Naive thymus-derived CD8-positive, alpha-beta T cell (primary cell): Measurements from ENCODE around the gene CCDC38. TPM values are rescaled to one million over a fixed set of nuclear protein-coding genes. Genes with fewer than 3 reads are reported as not detected.
A peak's percentile ranks its signal among the peaks of the same experiment; 100 is the strongest.

Experiments used
- ATAC-seq, 2 donors: fragments of 150-1000 bp; cut with Tn5 transposase in 1 of 2; sonication (Bioruptor Pico), chemical (Tn5 transposase) in 1 of 2; 1 replicate in 1 of 2; 2 replicates in 1 of 2; pipeline ENCODE4 v1.10.0; 2021; ENCODE audit warnings: mild to moderate bottlenecking in 2 of 2, moderate library complexity in 2 of 2
- POLR2A ChIA-PET: fragments of 350-600 bp; sonication (Branson Sonifier 250); formaldehyde crosslinking; loops from one replicate; lab custom pipeline; 2021; ENCODE audit warnings: antibody characterized with exemption; lab: Charles Lee
- DNase-seq, 10 donors: peaks; one replicate each; pipeline versions ENCODE4 v3.0.0 to v3.0.0-alpha.2; 2020 to 2022
- H3K27ac Mint-ChIP-seq, 10 donors: one replicate each; pipeline ENCODE4 v1.8.0; 2020 to 2022; ENCODE audit warnings: mild to moderate bottlenecking in 10 of 10, mixed read lengths in 10 of 10, moderate library complexity in 4 of 10, inconsistent platforms in 1 of 10
- H3K27me3 Mint-ChIP-seq, 5 donors: one replicate each; pipeline ENCODE4 v1.8.0; 2021 to 2022; ENCODE audit warnings: mixed read lengths in 5 of 5
- H3K36me3 Mint-ChIP-seq, 3 donors: one replicate each; pipeline ENCODE4 v1.8.0; 2020 to 2022; ENCODE audit warnings: mixed read lengths in 3 of 3, mild to moderate bottlenecking in 2 of 3, inconsistent platforms in 1 of 3
- H3K4me1 Mint-ChIP-seq, 4 donors: one replicate each; pipeline ENCODE4 v1.8.0; 2021 to 2022; ENCODE audit warnings: mixed read lengths in 4 of 4
- H3K4me3 Mint-ChIP-seq, 10 donors: one replicate each; pipeline ENCODE4 v1.8.0; 2020 to 2022; ENCODE audit warnings: mild to moderate bottlenecking in 10 of 10, mixed read lengths in 10 of 10, moderate library complexity in 6 of 10, inconsistent platforms in 1 of 10
- H3K9me3 Mint-ChIP-seq, 9 donors: one replicate each; pipeline ENCODE4 v1.8.0; 2020 to 2022; ENCODE audit warnings: mixed read lengths in 9 of 9, mild to moderate bottlenecking in 3 of 9, inconsistent platforms in 1 of 9, moderate library complexity in 1 of 9
- polyA plus RNA-seq, 3 donors: library from polyadenylated mRNA; unstranded; fragments of 300-500 nt; fragmentation: Illumina TruSeq; gene quantifications; one replicate each; pipeline ENCODE4 v1.2.3, GENCODE V29; 2021
- total RNA-seq, 8 experiments: library from RNA in 2 of 8; stranded (reverse) in 2 of 8; gene quantifications; one replicate each; pipeline ENCODE4 v1.2.3 and lab custom pipeline; 2021 to 2026

CCDC38 gene
- total and polyA plus RNA-seq, 5 experiments from 2014 or later = 0.39 to 0.88 TPM; not detected in 3

DNA sequence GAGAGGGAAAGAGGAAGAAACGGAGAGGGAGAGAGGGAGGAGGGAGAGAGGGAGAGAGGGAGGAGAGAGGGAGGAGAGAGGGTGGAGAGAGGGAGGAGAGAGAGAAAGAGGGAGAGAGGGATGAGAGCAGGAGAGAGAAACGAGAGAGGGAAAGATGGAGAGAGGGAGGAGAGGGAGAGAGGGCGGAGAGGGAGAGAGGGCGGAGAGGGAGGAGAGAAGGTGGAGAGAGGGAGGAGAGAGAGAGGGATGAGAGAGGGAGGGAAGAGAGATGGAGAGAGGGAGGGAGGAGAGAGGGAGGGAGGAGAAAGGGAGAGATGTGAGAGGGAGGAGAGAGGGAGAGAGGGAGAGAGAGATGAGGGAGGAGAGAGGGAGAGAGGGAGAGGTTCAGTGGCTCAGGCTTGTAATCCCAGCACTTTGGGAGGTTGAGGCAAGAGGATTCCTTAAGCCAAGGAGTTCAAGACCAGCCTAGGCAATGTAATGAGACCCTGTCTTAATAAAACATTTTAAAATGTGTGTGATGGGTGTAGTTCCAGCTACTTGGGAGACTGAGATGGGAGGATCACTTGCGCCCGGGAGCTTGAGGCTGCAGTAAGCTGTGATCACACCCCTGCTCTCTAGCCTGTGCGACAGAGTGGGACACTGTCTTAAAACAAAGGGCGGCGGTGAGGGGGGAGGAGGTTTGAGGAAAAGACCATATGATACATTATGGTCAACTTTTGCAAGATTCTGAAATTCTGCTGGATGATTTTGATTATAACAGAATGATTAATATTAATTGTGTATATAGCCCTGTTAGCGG lies 105.0 kb downstream of the CCDC38 start:
- DNase-seq (no peak), ATAC-seq (peak in 1 of 2 donors; percentile 14)
- peaks cover 4 to 8% (median 6%) of the 10 kb centered on the region in 4 donors for H3K4me1 Mint-ChIP-seq
- peaks cover 0 to 1% (median 0%) of the 10 kb centered on the region in 9 donors for H3K9me3 Mint-ChIP-seq
- POLR2A ChIA-PET = no interaction called here
- H3K27me3 Mint-ChIP-seq = peaks cover 4 to 17% (median 9%) of the 10 kb centered on the region in 5 donors
- H3K27ac Mint-ChIP-seq = peak overlapping the region in 1 of 10 donors; percentile 8
- H3K4me3 Mint-ChIP-seq = peak overlapping the region in 3 of 10 donors; percentile 12 to 67 (median 67)
- no peaks in the 10 kb centered on the region for H3K36me3 Mint-ChIP-seq

DNA sequence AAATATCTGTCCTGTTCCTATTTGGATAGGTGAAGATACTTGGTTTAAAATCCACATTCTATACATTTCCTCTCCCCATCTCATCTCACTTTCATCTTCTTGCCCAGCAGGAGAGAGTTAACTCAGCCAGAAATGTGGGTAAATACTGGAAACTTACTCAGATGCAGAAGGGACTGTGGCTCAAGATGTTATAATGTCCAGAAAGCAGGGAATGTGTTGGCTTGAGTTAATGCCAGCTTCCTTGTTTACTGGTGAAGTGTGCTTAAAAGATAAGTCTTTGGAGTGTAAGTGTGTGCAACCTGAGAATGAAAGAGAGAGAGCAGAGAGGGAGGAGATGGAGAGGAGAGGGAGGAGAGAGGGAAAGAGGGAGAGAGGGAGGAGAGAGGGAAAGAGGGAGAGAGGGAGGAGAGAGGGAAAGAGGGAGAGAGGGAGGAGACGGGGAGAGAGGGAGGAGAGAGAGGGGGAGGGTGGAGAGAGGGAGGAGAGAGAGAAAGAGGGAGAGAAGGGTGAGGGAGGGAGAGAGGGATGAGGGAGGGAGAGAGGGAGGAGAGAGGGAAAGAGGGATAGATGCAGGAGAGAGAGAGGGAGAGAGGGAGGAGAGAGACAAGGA lies 105.7 kb downstream of the CCDC38 start:
- POLR2A ChIA-PET = no interaction called here
- H3K27me3 Mint-ChIP-seq = peaks cover 4 to 23% (median 11%) of the 10 kb centered on the region in 5 donors
- no peak overlapping the region for H3K4me3 Mint-ChIP-seq
- no peak for ATAC-seq
- H3K27ac Mint-ChIP-seq = no peak overlapping the region
- H3K36me3 Mint-ChIP-seq = no peaks in the 10 kb centered on the region
- H3K9me3 Mint-ChIP-seq = peaks cover 0 to 1% (median 0%) of the 10 kb centered on the region in 9 donors
- peaks cover 4 to 8% (median 6%) of the 10 kb centered on the region in 4 donors for H3K4me1 Mint-ChIP-seq
- no peak for DNase-seq

DNA sequence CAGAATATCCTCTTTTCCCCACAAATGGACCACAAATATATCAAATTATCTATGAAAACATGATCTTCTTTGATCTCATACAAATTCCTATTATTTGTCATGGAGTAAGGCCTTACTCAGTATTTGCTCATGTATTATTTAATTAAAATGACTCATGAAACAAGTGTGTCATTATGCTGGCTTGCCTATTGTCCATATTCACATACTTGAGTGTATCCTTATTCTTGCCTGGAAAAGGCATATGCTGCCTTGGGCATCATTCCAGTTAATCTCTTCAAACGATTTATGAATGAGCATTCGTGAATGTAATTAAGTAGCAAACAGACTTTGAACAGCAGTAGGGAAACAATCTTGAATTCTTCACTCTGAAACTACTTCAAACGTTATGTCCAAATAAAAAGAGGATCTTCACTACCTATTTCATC lies 106.2 kb downstream of the CCDC38 start:
- Mint-ChIP-seq H3K9me3 (peaks cover 0 to 1% (median 0%) of the 10 kb centered on the region in 9 donors), H3K36me3 (no peaks in the 10 kb centered on the region), H3K27me3 (peaks cover 4 to 24% (median 15%) of the 10 kb centered on the region in 5 donors), H3K4me1 (peaks cover 4 to 8% (median 6%) of the 10 kb centered on the region in 4 donors), H3K27ac (no peak overlapping the region), H3K4me3 (no peak overlapping the region)
- POLR2A ChIA-PET = no interaction called here
- DNase-seq = no peak
- ATAC-seq = no peak

DNA sequence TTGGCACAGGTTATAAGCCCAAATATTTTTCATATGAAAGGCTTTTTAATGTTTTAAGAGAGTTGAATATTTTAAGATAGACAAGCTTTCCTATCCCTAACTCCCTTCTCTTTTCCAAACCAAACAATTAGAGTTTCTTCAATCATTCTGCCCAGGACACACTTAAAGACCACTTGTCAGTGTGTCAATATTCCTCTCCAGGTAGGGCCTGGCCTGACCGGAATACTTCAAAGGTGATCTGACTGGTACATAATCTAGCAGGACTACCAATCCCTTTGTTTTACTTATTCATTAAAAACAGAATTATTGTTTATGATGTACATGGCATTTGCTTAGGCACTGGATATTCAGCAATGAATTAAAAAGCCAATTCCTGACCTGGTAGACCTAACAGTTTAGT lies 107.8 kb downstream of the CCDC38 start:
- ATAC-seq (no peak), DNase-seq (no peak)
- peaks cover 5 to 34% (median 21%) of the 10 kb centered on the region in 5 donors for H3K27me3 Mint-ChIP-seq
- POLR2A ChIA-PET = no interaction called here
- H3K9me3 Mint-ChIP-seq = peaks cover 0 to 1% (median 0%) of the 10 kb centered on the region in 9 donors
- no peaks in the 10 kb centered on the region for H3K36me3 Mint-ChIP-seq
- H3K4me1 Mint-ChIP-seq = peaks cover 4 to 8% (median 6%) of the 10 kb centered on the region in 4 donors
- H3K27ac Mint-ChIP-seq = no peak overlapping the region
- H3K4me3 Mint-ChIP-seq = no peak overlapping the region

DNA sequence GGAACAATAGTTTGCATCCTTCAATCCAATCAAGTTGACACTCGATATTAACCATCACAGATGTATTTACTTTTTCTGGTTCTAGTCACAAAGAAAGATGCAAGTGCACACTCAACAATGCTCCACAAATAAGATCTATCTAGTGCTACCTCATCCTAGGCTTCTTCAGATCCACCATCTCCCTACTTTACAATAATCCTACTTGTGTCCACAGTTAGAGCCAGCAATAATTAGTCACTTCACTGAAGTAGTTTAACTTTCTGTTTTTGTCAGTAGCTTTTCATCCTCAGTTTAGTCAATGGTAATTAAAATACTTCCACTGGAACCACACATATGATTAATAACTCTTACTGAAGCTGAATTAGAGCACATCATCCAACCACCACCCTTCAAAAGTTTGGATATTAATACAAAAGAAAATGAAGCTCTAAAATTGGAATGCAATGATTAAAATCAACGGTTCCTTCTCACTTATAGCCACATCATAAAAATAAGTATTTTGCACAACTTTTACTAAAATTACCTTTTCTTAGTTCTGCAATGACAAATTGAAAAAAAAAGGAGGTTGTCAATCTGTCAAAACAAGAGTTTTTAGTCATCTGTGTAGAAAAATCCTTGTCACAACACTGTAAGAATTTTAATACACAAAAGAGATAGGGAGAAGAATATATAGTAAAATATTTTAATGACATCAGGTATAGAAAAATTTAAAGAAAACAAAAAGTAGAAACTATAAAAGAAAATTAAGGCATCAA lies 111.9 kb downstream of the CCDC38 start:
- no peak overlapping the region for H3K4me3 Mint-ChIP-seq
- POLR2A ChIA-PET = no interaction called here

DNA sequence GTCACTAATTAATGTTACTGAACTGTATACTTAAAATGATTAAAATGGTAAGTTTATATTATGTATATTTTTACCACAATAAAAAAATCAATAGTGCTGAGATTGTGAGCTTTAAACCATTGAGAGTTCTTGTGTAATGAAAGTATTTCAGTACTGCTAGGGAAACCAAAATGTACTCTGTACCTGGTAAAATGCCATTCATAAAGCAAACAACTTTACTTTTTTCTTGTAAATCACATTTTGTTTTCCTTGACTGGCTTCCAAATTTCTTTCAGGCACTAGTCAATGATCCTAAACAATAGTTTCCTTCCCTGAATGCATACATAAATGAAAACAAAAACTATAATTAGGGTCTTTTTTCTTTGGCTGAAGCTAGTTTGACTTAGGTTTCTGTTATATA lies 113.0 kb downstream of the CCDC38 start:
- H3K4me3 Mint-ChIP-seq = no peak overlapping the region
- no peaks in the 10 kb centered on the region for H3K4me1 Mint-ChIP-seq
- DNase-seq (no peak), ATAC-seq (no peak)
- no peaks in the 10 kb centered on the region for H3K36me3 Mint-ChIP-seq
- no peaks in the 10 kb centered on the region for H3K9me3 Mint-ChIP-seq
- peaks cover 1 to 31% (median 11%) of the 10 kb centered on the region in 5 donors for H3K27me3 Mint-ChIP-seq
- POLR2A ChIA-PET = no interaction called here
- no peak overlapping the region for H3K27ac Mint-ChIP-seq

More for the DNA sequence above, 111.9 kb downstream of the CCDC38 start:
- peaks cover 1 to 31% (median 11%) of the 10 kb centered on the region in 5 donors for H3K27me3 Mint-ChIP-seq
- H3K9me3 Mint-ChIP-seq = no peaks in the 10 kb centered on the region
- ATAC-seq (no peak), DNase-seq (no peak)
- no peak overlapping the region for H3K27ac Mint-ChIP-seq
- no peaks in the 10 kb centered on the region for H3K36me3 Mint-ChIP-seq
- no peaks in the 10 kb centered on the region for H3K4me1 Mint-ChIP-seq

- peaks cover 0 to 29% (median 14%) of the 10 kb centered on the region in 5 donors for H3K27me3 Mint-ChIP-seq
Observed at GRCh38 chr12:95820096-95820703, 122.2 kb downstream of the CCDC38 start.

More at GRCh38 chr12:95820096-95820703, 122.2 kb downstream of the CCDC38 start:
- H3K27ac Mint-ChIP-seq = no peak overlapping the region
- no peaks in the 10 kb centered on the region for H3K36me3 Mint-ChIP-seq
- no peak for DNase-seq
- ATAC-seq = no peak
- H3K4me1 Mint-ChIP-seq = no peaks in the 10 kb centered on the region
- no peaks in the 10 kb centered on the region for H3K9me3 Mint-ChIP-seq
- POLR2A ChIA-PET = no interaction called here
- no peak overlapping the region for H3K4me3 Mint-ChIP-seq

Other genes with a start within 250 kb of the CCDC38 start
- gene NTN4, start 151.8 kb downstream of the CCDC38 start, total RNA-seq = not detected
- not detected for gene NTN4, start 151.8 kb downstream of the CCDC38 start, polyA plus RNA-seq
- gene SNRPF, start 83.7 kb downstream of the CCDC38 start, total RNA-seq = 10 to 100 TPM; 26.5 to 31.4 TPM
- 10 to 100 TPM; 47.8 to 62.3 (median 58.6) TPM for gene SNRPF, start 83.7 kb downstream of the CCDC38 start, polyA plus RNA-seq
- 1 to 10 TPM; 2.0 to 2.2 TPM for gene AMDHD1, start 717 bp upstream of the CCDC38 start, total RNA-seq
- 1 to 10 TPM in 1 of 3 donors, under 1 TPM in 2; 0.27 to 1.2 (median 0.44) TPM for gene AMDHD1, start 717 bp upstream of the CCDC38 start, polyA plus RNA-seq
- 1 to 10 TPM; 1.3 to 3.0 TPM for gene HAL, start 53.7 kb upstream of the CCDC38 start, total RNA-seq
- gene HAL, start 53.7 kb upstream of the CCDC38 start, polyA plus RNA-seq = not detected
- gene LTA4H, start 93.0 kb upstream of the CCDC38 start, total RNA-seq = 10 to 100 TPM; 62.0 to 66.8 TPM
- 10 to 100 TPM; 68.6 to 80.9 (median 75.0) TPM for gene LTA4H, start 93.0 kb upstream of the CCDC38 start, polyA plus RNA-seq